HG03159 (cell line): ENCODE measurements around the gene ALK.

Experiments used
- ATAC-seq: cut with Tn5 transposase; IDR thresholded peaks from one replicate; pipeline ENCODE4 v1.9.1; 2021; ENCODE audit warnings: mild to moderate bottlenecking, moderate library complexity; ENCODE audit not compliant: unreplicated experiment

ALK gene

GRCh38 chr2:29220506-29221270 lies 700.7 kb downstream of the ALK start:
- no peak for ATAC-seq

- ATAC-seq = no peak
Measured at GRCh38 chr2:29219374-29219773, 702.0 kb downstream of the ALK start.

- ATAC-seq = no peak
Measured at GRCh38 chr2:29218550-29219125, 702.7 kb downstream of the ALK start.

- no peak for ATAC-seq
Measured at GRCh38 chr2:29218071-29218470, 703.3 kb downstream of the ALK start.

GRCh38 chr2:29216609-29216909 lies 704.8 kb downstream of the ALK start:
- ATAC-seq = no peak

- ATAC-seq = no peak
Measured at GRCh38 chr2:29215739-29216608, 705.4 kb downstream of the ALK start.

- no peak for ATAC-seq
Measured at GRCh38 chr2:29215073-29215472, 706.3 kb downstream of the ALK start.

- no peak for ATAC-seq
Measured at GRCh38 chr2:29213888-29214291, 707.5 kb downstream of the ALK start.

GRCh38 chr2:29212009-29212408 lies 709.4 kb downstream of the ALK start:
- ATAC-seq = no peak

GRCh38 chr2:29209551-29209950 lies 711.8 kb downstream of the ALK start:
- ATAC-seq = no peak

GRCh38 chr2:29207352-29208148 lies 713.8 kb downstream of the ALK start:
- ATAC-seq = no peak

GRCh38 chr2:29206941-29207340 lies 714.4 kb downstream of the ALK start:
- no peak for ATAC-seq

- no peak for ATAC-seq
Measured at GRCh38 chr2:29202819-29203495, 718.4 kb downstream of the ALK start.

GRCh38 chr2:29201979-29202378 lies 719.4 kb downstream of the ALK start:
- no peak for ATAC-seq

- ATAC-seq = peak; percentile 61
Measured at GRCh38 chr2:29196792-29197788, 724.3 kb downstream of the ALK start.

- ATAC-seq = no peak
Measured at GRCh38 chr2:29195796-29196195, 725.6 kb downstream of the ALK start.

GRCh38 chr2:29193681-29194080 lies 727.7 kb downstream of the ALK start:
- ATAC-seq = no peak

- ATAC-seq = no peak
Measured at GRCh38 chr2:29193111-29193510, 728.3 kb downstream of the ALK start.

GRCh38 chr2:29192526-29192925 lies 728.9 kb downstream of the ALK start:
- no peak for ATAC-seq
